K562 (cell line): Measurements from ENCODE around the gene GATC. TPM values are rescaled to one million over a fixed set of nuclear protein-coding genes. Genes with fewer than 3 reads are reported as not detected.

Experiments
- CEBPB ChIP-seq: fragments of 450-650 bp; IDR thresholded peaks from 2 replicates; pipeline ENCODE4 v1.6.1; 2016; ENCODE audit warnings: missing genetic modification characterization, missing compliant biosample characterization
- COPS2 ChIP-seq: fragments of 450-650 bp; conservative IDR thresholded peaks from 2 replicates; pipeline ENCODE4 v1.6.1; 2016; ENCODE audit warnings: mild to moderate bottlenecking, moderate library complexity
- KLF16 ChIP-seq: IDR thresholded peaks from 2 replicates; pipeline ENCODE4 v1.6.1; 2016; ENCODE audit warnings: antibody characterized with exemption
- MAFK ChIP-seq: IDR thresholded peaks from 2 replicates; pipeline ENCODE4 v1.6.1; 2011; ENCODE audit warnings: low read length, improper control_type of control experiment
- PCBP1 ChIP-seq: fragments of 200-400 bp; formaldehyde crosslinking; IDR thresholded peaks from 2 replicates; pipeline ENCODE4 v1.6.1; 2018; ENCODE audit warnings: mild to moderate bottlenecking, low read depth, low read length; ENCODE audit not compliant: poor library complexity, severe bottlenecking
- PCBP2 ChIP-seq: fragments of 200-400 bp; formaldehyde crosslinking; IDR thresholded peaks from 2 replicates; pipeline ENCODE4 v1.6.1; 2018; ENCODE audit warnings: low read length, low read depth, mild to moderate bottlenecking, moderate library complexity; ENCODE audit not compliant: poor library complexity, severe bottlenecking
- TAF9B ChIP-seq: fragments of 450-650 bp; IDR thresholded peaks from 2 replicates; pipeline ENCODE4 v1.6.1; 2018; ENCODE audit warnings: mild to moderate bottlenecking; ENCODE audit not compliant: partially characterized antibody
- ZNF764 ChIP-seq: fragments of 250-450 bp; sonication (Bioruptor Pico); IDR thresholded peaks from 2 replicates; pipeline ENCODE4 v1.4.0; 2020; ENCODE audit warnings: low read depth, mild to moderate bottlenecking, moderate library complexity
- polyA plus RNA-seq, 8 experiments: library from polyadenylated mRNA; depleted of rRNA in 4 of 8; stranded (reverse) in 5 of 8; unstranded in 3 of 8; fragments of >200 nt; fragmentation: Nextera tagmentation in 2 of 8; fragmentation: Illumina TruSeq in 1 of 8; extraction: Ambion mirVana in 2 of 8; extraction: Trizol in 1 of 8; gene quantifications; 2 replicates each; pipeline versions ENCODE4 v1.2.1 to v1.2.3, GENCODE V29; 2011 to 2014; ENCODE audit warnings: inconsistent platforms in 1 of 8, missing spikeins in 1 of 8
- total RNA-seq, 7 experiments: library from RNA; depleted of rRNA in 6 of 7; stranded (reverse); fragments of >200 nt in 6 of 7; fragmentation: Illumina TruSeq in 2 of 7; extraction: Trizol in 2 of 7; gene quantifications; 2 replicates each; pipeline versions ENCODE4 v1.2.1 to v1.2.3, GENCODE V29; 2011 to 2021; ENCODE audit warnings: low replicate concordance in 1 of 7
- TF ChIP-seq, protein P1 (sequence below): conservative IDR thresholded peaks from 2 replicates; pipeline ENCODE4 v1.6.1; 2011; ENCODE audit warnings: low read depth, mild to moderate bottlenecking, low read length; ENCODE audit not compliant: control insufficient read depth
- TF ChIP-seq, protein P2 (sequence below): sonication (generic); formaldehyde crosslinking; IDR thresholded peaks from 2 replicates; pipeline ENCODE4 v1.8.1; 2023; ENCODE audit warnings: mild to moderate bottlenecking, missing genetic modification reagents, moderate library complexity
- TF ChIP-seq, protein P3 (sequence below): sonication (generic); IDR thresholded peaks from 2 replicates; pipeline ENCODE4 v1.6.1; 2016
- TF ChIP-seq, protein P4 (sequence below): fragments of 450-650 bp; IDR thresholded peaks from 2 replicates; pipeline ENCODE4 v1.6.1; 2018; ENCODE audit warnings: mild to moderate bottlenecking, low read depth; ENCODE audit not compliant: partially characterized antibody
- TF ChIP-seq, protein P5 (sequence below): IDR thresholded peaks from 3 replicates; pipeline ENCODE4 v1.6.1; 2011; ENCODE audit warnings: borderline replicate concordance, mild to moderate bottlenecking, moderate library complexity; ENCODE audit not compliant: insufficient read length; ENCODE audit errors: extremely low read depth
- TF ChIP-seq, protein P6 (sequence below): fragments of 250-450 bp; sonication (Bioruptor Pico); IDR thresholded peaks from 2 replicates; pipeline ENCODE4 v1.4.0; 2020; ENCODE audit warnings: mild to moderate bottlenecking
- TF ChIP-seq, protein P7 (sequence below): fragments of 250-450 bp; sonication (Bioruptor Pico); IDR thresholded peaks from 2 replicates; pipeline ENCODE4 v1.8.0; 2021; ENCODE audit warnings: borderline replicate concordance, mild to moderate bottlenecking, moderate library complexity; ENCODE audit not compliant: poor library complexity, severe bottlenecking

Gene GATC
- total and polyA plus RNA-seq, 9 of the 15 experiments (the other 6 are each of a cell fraction or from before 2014, with no cell fraction given): 5.8 to 52.6 (median 28.2) TPM

DNA sequence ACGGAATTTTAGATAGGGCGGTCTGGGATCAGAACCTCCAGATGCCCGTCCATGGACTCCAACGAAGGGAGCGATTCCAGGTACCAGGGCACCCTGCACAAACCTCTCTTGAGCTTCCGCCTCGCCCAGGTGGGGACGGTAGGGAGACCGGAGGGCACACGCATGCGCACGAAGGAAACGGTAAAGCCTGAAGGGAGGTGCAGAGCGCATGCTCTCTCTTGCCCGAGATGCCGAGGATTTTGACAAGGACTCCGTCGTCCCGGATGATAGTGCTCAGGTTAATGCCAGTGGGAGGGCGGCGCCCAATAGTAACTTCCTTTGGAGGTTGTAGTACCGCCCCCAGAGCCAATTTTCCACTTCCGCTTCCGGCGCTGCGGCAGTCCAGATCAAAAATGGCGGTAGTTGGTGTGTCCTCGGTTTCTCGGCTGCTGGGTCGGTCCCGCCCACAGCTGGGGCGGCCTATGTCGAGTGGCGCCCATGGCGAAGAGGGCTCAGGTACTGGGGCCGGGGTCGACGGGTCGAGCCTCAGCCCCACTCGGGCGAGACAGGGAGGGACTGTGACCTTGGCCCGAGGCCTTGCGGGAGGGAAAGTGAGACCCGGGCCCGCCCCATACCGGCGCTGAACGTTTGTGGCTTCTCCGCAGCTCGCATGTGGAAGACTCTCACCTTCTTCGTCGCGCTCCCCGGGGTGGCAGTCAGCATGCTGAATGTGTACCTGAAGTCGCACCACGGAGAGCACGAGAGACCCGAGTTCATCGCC is 8.3 kb upstream of the GATC start, which contains the start of gene COX6A1 (continued):
- TF ChIP-seq, protein P1, sequence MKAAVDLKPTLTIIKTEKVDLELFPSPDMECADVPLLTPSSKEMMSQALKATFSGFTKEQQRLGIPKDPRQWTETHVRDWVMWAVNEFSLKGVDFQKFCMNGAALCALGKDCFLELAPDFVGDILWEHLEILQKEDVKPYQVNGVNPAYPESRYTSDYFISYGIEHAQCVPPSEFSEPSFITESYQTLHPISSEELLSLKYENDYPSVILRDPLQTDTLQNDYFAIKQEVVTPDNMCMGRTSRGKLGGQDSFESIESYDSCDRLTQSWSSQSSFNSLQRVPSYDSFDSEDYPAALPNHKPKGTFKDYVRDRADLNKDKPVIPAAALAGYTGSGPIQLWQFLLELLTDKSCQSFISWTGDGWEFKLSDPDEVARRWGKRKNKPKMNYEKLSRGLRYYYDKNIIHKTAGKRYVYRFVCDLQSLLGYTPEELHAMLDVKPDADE: peak; percentile 29; the same call in 1 of the 2 replicates
- TF ChIP-seq PCBP1: no peak
- TF ChIP-seq ZNF764 (CRISPR knock-in tag): 0 out of 2 replicates have a peak, but pooled peaks have one; percentile 22
- TF ChIP-seq COPS2: no peak
- TF ChIP-seq, protein P2, sequence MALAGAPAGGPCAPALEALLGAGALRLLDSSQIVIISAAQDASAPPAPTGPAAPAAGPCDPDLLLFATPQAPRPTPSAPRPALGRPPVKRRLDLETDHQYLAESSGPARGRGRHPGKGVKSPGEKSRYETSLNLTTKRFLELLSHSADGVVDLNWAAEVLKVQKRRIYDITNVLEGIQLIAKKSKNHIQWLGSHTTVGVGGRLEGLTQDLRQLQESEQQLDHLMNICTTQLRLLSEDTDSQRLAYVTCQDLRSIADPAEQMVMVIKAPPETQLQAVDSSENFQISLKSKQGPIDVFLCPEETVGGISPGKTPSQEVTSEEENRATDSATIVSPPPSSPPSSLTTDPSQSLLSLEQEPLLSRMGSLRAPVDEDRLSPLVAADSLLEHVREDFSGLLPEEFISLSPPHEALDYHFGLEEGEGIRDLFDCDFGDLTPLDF (CRISPR knock-in tag): no peak
- TF ChIP-seq, protein P3, sequence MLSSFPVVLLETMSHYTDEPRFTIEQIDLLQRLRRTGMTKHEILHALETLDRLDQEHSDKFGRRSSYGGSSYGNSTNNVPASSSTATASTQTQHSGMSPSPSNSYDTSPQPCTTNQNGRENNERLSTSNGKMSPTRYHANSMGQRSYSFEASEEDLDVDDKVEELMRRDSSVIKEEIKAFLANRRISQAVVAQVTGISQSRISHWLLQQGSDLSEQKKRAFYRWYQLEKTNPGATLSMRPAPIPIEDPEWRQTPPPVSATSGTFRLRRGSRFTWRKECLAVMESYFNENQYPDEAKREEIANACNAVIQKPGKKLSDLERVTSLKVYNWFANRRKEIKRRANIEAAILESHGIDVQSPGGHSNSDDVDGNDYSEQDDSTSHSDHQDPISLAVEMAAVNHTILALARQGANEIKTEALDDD: no peak
- no peak for TF ChIP-seq MAFK
- TF ChIP-seq, protein P4, sequence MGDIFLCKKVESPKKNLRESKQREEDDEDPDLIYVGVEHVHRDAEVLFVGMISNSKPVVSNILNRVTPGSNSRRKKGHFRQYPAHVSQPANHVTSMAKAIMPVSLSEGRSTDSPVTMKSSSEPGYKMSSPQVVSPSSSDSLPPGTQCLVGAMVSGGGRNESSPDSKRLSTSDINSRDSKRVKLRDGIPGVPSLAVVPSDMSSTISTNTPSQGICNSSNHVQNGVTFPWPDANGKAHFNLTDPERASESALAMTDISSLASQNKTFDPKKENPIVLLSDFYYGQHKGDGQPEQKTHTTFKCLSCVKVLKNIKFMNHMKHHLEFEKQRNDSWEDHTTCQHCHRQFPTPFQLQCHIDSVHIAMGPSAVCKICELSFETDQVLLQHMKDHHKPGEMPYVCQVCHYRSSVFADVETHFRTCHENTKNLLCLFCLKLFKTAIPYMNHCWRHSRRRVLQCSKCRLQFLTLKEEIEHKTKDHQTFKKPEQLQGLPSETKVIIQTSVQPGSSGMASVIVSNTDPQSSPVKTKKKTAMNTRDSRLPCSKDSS: no peak
- TF ChIP-seq PCBP2: no peak
- no peak for TF ChIP-seq KLF16
- TF ChIP-seq, protein P5, sequence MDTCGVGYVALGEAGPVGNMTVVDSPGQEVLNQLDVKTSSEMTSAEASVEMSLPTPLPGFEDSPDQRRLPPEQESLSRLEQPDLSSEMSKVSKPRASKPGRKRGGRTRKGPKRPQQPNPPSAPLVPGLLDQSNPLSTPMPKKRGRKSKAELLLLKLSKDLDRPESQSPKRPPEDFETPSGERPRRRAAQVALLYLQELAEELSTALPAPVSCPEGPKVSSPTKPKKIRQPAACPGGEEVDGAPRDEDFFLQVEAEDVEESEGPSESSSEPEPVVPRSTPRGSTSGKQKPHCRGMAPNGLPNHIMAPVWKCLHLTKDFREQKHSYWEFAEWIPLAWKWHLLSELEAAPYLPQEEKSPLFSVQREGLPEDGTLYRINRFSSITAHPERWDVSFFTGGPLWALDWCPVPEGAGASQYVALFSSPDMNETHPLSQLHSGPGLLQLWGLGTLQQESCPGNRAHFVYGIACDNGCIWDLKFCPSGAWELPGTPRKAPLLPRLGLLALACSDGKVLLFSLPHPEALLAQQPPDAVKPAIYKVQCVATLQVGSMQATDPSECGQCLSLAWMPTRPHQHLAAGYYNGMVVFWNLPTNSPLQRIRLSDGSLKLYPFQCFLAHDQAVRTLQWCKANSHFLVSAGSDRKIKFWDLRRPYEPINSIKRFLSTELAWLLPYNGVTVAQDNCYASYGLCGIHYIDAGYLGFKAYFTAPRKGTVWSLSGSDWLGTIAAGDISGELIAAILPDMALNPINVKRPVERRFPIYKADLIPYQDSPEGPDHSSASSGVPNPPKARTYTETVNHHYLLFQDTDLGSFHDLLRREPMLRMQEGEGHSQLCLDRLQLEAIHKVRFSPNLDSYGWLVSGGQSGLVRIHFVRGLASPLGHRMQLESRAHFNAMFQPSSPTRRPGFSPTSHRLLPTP: no peak
- TF ChIP-seq, protein P6, sequence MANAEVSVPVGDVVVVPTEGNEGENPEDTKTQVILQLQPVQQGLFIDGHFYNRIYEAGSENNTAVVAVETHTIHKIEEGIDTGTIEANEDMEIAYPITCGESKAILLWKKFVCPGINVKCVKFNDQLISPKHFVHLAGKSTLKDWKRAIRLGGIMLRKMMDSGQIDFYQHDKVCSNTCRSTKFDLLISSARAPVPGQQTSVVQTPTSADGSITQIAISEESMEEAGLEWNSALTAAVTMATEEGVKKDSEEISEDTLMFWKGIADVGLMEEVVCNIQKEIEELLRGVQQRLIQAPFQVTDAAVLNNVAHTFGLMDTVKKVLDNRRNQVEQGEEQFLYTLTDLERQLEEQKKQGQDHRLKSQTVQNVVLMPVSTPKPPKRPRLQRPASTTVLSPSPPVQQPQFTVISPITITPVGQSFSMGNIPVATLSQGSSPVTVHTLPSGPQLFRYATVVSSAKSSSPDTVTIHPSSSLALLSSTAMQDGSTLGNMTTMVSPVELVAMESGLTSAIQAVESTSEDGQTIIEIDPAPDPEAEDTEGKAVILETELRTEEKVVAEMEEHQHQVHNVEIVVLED (CRISPR knock-in tag): no peak
- TF ChIP-seq, protein P7, sequence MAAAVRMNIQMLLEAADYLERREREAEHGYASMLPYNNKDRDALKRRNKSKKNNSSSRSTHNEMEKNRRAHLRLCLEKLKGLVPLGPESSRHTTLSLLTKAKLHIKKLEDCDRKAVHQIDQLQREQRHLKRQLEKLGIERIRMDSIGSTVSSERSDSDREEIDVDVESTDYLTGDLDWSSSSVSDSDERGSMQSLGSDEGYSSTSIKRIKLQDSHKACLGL (CRISPR knock-in tag): no peak
- peak; percentile 91 for TF ChIP-seq TAF9B
- TF ChIP-seq CEBPB: no peak
